A673 (cell line): Measurements from ENCODE around the gene FIGN. TPM values are rescaled to one million over a fixed set of nuclear protein-coding genes. Genes with fewer than 3 reads are reported as not detected.
A peak's percentile ranks its signal among the peaks of the same experiment; 100 is the strongest.

Experiments
- BruUV-seq: library from RNA; stranded (reverse); fragments of 400-500 nt; replicated peaks from 2 replicates; lab custom pipeline; 2021; lab: Mats Ljungman, UMichigan
- CTCF ChIA-PET: fragments of 300-600 bp; sonication (Branson Sonifier 250); formaldehyde crosslinking; loops from one replicate; lab custom pipeline; 2022; ENCODE audit warnings: antibody characterized with exemption; lab: Charles Lee
- POLR2A ChIA-PET: fragments of 300-600 bp; sonication (Branson Sonifier 250); formaldehyde crosslinking; loops from one replicate; lab custom pipeline; 2022; ENCODE audit warnings: antibody characterized with exemption; ENCODE audit not compliant: low non-redundant PET; lab: Charles Lee
- DNase-seq: peaks from one replicate; pipeline ENCODE4 v3.0.0-alpha.2; 2015; ENCODE audit warnings: low spot score
- H3K27ac ChIP-seq: fragments of 200-600 bp; sonication (generic); 2 replicates; pipeline ENCODE4 v1.5.1; 2016; ENCODE audit warnings: mixed run types, low read depth, mild to moderate bottlenecking, mixed read lengths, antibody characterized with exemption, low read length; ENCODE audit not compliant: poor library complexity, severe bottlenecking
- H3K27me3 ChIP-seq: fragments of 200-600 bp; sonication (generic); replicated peaks from 2 replicates; pipeline ENCODE4 v1.6.1; 2017; ENCODE audit warnings: mixed run types, low read depth, mild to moderate bottlenecking, mixed read lengths, antibody characterized with exemption, low read length; ENCODE audit not compliant: insufficient read depth, poor library complexity
- H3K36me3 ChIP-seq: fragments of 200-600 bp; sonication (generic); 2 replicates; pipeline ENCODE4 v1.6.1; 2016; ENCODE audit warnings: mixed run types, mild to moderate bottlenecking, mixed read lengths, antibody characterized with exemption, low read length; ENCODE audit not compliant: insufficient read depth, poor library complexity, severe bottlenecking
- H3K4me1 ChIP-seq: fragments of 200-600 bp; sonication (generic); 2 replicates; pipeline ENCODE4 v1.6.1; 2017; ENCODE audit warnings: mixed run types, mild to moderate bottlenecking, mixed read lengths, antibody characterized with exemption, low read length; ENCODE audit not compliant: insufficient read depth, poor library complexity, severe bottlenecking
- H3K4me3 ChIP-seq: fragments of 200-600 bp; sonication (generic); 2 replicates; pipeline ENCODE4 v1.5.1; 2016; ENCODE audit warnings: low read depth, mixed run types, mild to moderate bottlenecking, mixed read lengths, low read length; ENCODE audit not compliant: poor library complexity, severe bottlenecking
- H3K9me3 ChIP-seq: fragments of 200-600 bp; sonication (generic); 2 replicates; pipeline ENCODE4 v1.6.1; 2016; ENCODE audit warnings: mixed run types, low read depth, mild to moderate bottlenecking, mixed read lengths, antibody characterized with exemption, low read length; ENCODE audit not compliant: poor library complexity, severe bottlenecking
- CTCF ChIP-seq: fragments of 300-800, 200-600 bp; sonication (generic); conservative IDR thresholded peaks from 2 replicates; pipeline ENCODE4 v1.5.1; 2017; ENCODE audit warnings: low read depth, mild to moderate bottlenecking, antibody characterized with exemption, low read length, moderate library complexity, mixed read lengths
- EZH2 ChIP-seq: fragments of 200-600 bp; sonication (generic); IDR thresholded peaks from 2 replicates; pipeline ENCODE4 v1.6.1; 2017; ENCODE audit warnings: borderline replicate concordance, low read depth, mild to moderate bottlenecking, mixed read lengths, antibody characterized with exemption, low read length; ENCODE audit not compliant: poor library complexity, severe bottlenecking
- intact Hi-C: fragments of 100-400 bp; cut with micrococcal nuclease; formaldehyde crosslinking; loops from one replicate; pipeline ENCODE4 v1.10.0; 2022; ENCODE audit not compliant: unreplicated experiment
- total RNA-seq: library from RNA; stranded (reverse); gene quantifications from 2 replicates; pipeline ENCODE4 v1.2.3, GENCODE V29; 2021

FIGN gene
- total RNA-seq, 1 experiment from 2014 or later: 0.24 TPM

DNA sequence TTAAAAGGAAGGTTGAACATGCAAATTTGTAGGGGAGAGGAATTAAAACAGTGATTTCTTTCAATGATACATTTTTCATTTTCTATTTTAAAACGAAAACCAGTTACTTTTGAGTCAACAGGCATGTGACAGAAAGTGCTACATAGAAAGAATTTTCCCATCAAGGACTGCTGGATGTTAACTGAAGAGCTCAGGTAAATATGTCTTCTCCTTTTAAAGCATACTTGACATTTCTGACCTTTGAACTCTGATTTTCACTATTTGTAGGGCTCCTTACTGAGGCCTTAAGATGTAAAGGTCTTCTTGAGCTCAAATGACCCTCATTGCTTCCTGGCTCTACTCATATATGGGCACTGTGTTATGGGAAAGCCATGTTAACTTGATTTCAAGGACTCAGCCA lies 32.4 kb downstream of the FIGN start:
- CTCF ChIA-PET: no interaction called here
- no peak for TF ChIP-seq CTCF
- no peak for TF ChIP-seq EZH2

DNA sequence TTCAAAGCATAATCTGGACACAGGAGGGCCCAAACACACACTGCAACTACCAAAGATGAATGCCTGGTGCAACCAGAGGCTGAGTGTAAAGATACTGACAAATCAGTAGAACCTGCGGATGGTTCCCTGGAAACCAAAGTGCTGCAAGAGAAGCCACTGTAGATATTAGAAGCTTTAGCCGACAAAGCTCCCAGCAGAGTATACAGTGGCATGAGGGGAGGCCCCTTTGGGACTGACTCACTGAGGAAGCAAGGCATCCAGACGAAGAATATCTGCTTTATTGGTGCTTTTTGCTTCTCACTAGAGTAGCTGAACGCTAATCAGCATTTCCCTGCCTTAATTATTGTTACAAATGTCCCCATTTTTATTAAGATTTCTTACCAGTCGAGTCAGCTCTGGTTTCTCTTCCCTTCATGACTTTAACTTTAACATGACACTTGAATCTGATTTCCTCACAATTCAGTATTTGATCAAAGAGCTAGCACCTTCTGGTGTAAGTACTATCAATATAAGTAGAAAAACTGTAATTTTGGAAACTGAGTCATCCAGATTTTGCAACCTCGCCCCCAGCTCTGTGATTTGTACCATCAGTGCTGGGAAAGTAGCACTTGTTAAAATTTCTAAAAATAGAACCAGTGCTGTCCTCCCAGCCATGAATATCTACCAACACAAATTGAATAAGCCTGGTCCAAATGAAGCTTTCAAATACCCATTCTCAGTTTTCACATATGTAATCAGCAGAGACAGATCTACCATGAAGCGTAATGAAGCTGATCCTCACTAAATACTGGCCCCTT lies 34.2 kb downstream of the FIGN start:
- H3K4me1 ChIP-seq: no peaks in the 10 kb centered on the region
- no peaks in the 10 kb centered on the region for H3K9me3 ChIP-seq
- intact Hi-C loops: no loop called here
- H3K27ac ChIP-seq: no peak overlapping the region
- H3K27me3 ChIP-seq: peaks cover 25% of the 10 kb centered on the region
- no peak for DNase-seq
- POLR2A ChIA-PET: interaction anchor here (0.5 kb wide), 1 partner anchor 151 kb away, joined by 8 read pairs; no protein-coding TSS in a partner anchor
- CTCF ChIA-PET: no interaction called here
- H3K36me3 ChIP-seq: no peaks in the 10 kb centered on the region
- no peak for TF ChIP-seq EZH2
- TF ChIP-seq CTCF: no peak
- BruUV-seq: no TSS peak
- H3K4me3 ChIP-seq: no peak overlapping the region

More for the DNA sequence above, 32.4 kb downstream of the FIGN start:
- no peaks in the 10 kb centered on the region for H3K4me1 ChIP-seq
- POLR2A ChIA-PET: no interaction called here
- H3K4me3 ChIP-seq: no peak overlapping the region
- no peaks in the 10 kb centered on the region for H3K36me3 ChIP-seq
- no TSS peak for BruUV-seq
- no peak for DNase-seq
- intact Hi-C loops: no loop called here
- no peaks in the 10 kb centered on the region for H3K9me3 ChIP-seq
- H3K27ac ChIP-seq: no peak overlapping the region
- peaks cover 23% of the 10 kb centered on the region for H3K27me3 ChIP-seq

DNA sequence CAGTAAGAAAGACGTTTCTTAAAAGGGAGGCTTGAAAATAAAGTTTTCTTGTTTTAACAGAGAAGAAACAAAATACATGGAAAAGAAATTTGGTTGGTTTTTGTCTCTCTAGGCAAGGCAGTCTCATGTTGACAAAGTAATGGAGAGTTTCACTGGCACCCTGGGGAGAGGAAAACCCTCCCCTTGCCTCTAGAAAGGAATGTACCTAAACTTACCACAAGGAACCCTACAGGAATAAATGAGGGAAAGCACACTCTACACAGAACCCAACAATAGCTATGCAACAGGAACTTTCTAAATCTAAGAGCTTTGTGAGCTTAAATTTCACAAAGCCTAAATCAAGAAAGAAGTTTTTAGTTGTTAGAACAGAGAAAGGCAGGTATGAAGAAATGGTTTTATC lies 37.0 kb downstream of the FIGN start:
- ChIA-PET POLR2A (no interaction called here), CTCF (interaction anchor here (0.6 kb wide), 1 partner anchor 35 kb away, joined by 3 read pairs; no protein-coding TSS in a partner anchor)
- Histone ChIP-seq H3K4me1 (no peaks in the 10 kb centered on the region), H3K9me3 (no peaks in the 10 kb centered on the region), H3K4me3 (no peak overlapping the region), H3K27ac (no peak overlapping the region), H3K36me3 (no peaks in the 10 kb centered on the region), H3K27me3 (peaks cover 29% of the 10 kb centered on the region)
- intact Hi-C loops: no loop called here
- no TSS peak for BruUV-seq
- TF ChIP-seq CTCF (no peak), EZH2 (no peak)
- DNase-seq: peak; percentile 1
